Testis (tissue), 3 donors: ENCODE measurements around the gene TRPM3. TPM values are rescaled to one million over a fixed set of nuclear protein-coding genes. Genes with fewer than 3 reads are reported as not detected.

Experiments used
- DNase-seq: peaks from one replicate; pipeline ENCODE4 v3.0.0-alpha.2; 2019
- H3K27ac ChIP-seq, 2 donors: fragments of 200-600 bp; sonication (generic); one replicate each; pipeline ENCODE4 v1.5.1; 2019
- H3K27me3 ChIP-seq: fragments of 200-600 bp; sonication (generic); one replicate; pipeline ENCODE4 v1.5.1; 2019
- H3K36me3 ChIP-seq: fragments of 200-600 bp; sonication (generic); one replicate; pipeline ENCODE4 v1.5.1; 2017; ENCODE audit warnings: low read depth; ENCODE audit errors: missing control alignments
- H3K4me1 ChIP-seq: fragments of 200-600 bp; sonication (generic); one replicate; pipeline ENCODE4 v1.5.1; 2019
- H3K4me3 ChIP-seq, 2 donors: fragments of 200-600 bp; sonication (generic); one replicate each; pipeline ENCODE4 v1.5.1; 2017 to 2019
- H3K9me3 ChIP-seq: fragments of 200-600 bp; sonication (generic); one replicate; pipeline ENCODE4 v1.5.1; 2017
- POLR2A ChIP-seq: fragments of 450-650 bp; IDR thresholded peaks from one replicate; pipeline ENCODE4 v1.6.1; 2017; ENCODE audit warnings: antibody characterized with exemption, mild to moderate bottlenecking, moderate library complexity
- WGBS, 2 donors: methylation state at CpG; one replicate each; pipeline ENCODE4 v1.1.5; 2018; 5-methylcytosine and 5-hydroxymethylcytosine counted together
- intact Hi-C: fragments of 100-400 bp; cut with DNase I; formaldehyde crosslinking; loops from one replicate; pipeline ENCODE4 v1.15.1; 2023; ENCODE audit warnings: low total_unique reads
- polyA plus RNA-seq: library from polyadenylated mRNA; stranded (reverse); fragments of 350-450 nt; fragmentation: Illumina TruSeq; extraction: RNeasy Lipid Tissue Mini Kit (QIAGEN cat#74804); gene quantifications from one replicate; pipeline ENCODE4 v1.2.3, GENCODE V29; 2014; ENCODE audit warnings: low read depth, low replicate concordance; ENCODE audit not compliant: insufficient read depth
- total RNA-seq, 2 donors: library from RNA; depleted of rRNA; stranded (reverse); fragments of >200 nt; gene quantifications; one replicate each; pipeline ENCODE4 v1.2.3, GENCODE V29; 2016
- TF ChIP-seq, protein P1 (sequence below), 3 experiments: fragments of 450-650 bp in 2 of 3; fragments of 200-600 bp in 1 of 3; sonication (generic) in 1 of 3; IDR thresholded peaks; one replicate each; pipeline ENCODE4 v1.5.1; 2016 to 2019; ENCODE audit warnings: antibody characterized with exemption in 3 of 3, mild to moderate bottlenecking in 2 of 3, moderate library complexity in 1 of 3

TRPM3 gene
- total and polyA plus RNA-seq, 3 donors from 2014 or later, result 4.1 to 54.3 (median 43.9) TPM

GRCh38 chr9:70488793-70489105, 632.7 kb downstream of the TRPM3 start:
- TF ChIP-seq, protein P1, sequence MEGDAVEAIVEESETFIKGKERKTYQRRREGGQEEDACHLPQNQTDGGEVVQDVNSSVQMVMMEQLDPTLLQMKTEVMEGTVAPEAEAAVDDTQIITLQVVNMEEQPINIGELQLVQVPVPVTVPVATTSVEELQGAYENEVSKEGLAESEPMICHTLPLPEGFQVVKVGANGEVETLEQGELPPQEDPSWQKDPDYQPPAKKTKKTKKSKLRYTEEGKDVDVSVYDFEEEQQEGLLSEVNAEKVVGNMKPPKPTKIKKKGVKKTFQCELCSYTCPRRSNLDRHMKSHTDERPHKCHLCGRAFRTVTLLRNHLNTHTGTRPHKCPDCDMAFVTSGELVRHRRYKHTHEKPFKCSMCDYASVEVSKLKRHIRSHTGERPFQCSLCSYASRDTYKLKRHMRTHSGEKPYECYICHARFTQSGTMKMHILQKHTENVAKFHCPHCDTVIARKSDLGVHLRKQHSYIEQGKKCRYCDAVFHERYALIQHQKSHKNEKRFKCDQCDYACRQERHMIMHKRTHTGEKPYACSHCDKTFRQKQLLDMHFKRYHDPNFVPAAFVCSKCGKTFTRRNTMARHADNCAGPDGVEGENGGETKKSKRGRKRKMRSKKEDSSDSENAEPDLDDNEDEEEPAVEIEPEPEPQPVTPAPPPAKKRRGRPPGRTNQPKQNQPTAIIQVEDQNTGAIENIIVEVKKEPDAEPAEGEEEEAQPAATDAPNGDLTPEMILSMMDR (IDR thresholded peaks at IDR 0.05), result no peak
- TF ChIP-seq POLR2A, result no peak
- no peaks in the 10 kb centered on the region for H3K9me3 ChIP-seq
- peak; percentile 31 for DNase-seq
- no peaks in the 10 kb centered on the region for H3K27me3 ChIP-seq
- intact Hi-C loops, result loop anchor here (5.0 kb wide), 1 partner anchor 99 kb away; no protein-coding TSS in a partner anchor
- H3K27ac ChIP-seq, result peak overlapping the region; percentile 47 to 75
- WGBS, 2 donors, result 23 to 27% methylated on average over 3 of the region's 3 CpGs
- no peak overlapping the region for H3K4me3 ChIP-seq
- peaks cover 29% of the 10 kb centered on the region for H3K4me1 ChIP-seq
- no peaks in the 10 kb centered on the region for H3K36me3 ChIP-seq

DNA sequence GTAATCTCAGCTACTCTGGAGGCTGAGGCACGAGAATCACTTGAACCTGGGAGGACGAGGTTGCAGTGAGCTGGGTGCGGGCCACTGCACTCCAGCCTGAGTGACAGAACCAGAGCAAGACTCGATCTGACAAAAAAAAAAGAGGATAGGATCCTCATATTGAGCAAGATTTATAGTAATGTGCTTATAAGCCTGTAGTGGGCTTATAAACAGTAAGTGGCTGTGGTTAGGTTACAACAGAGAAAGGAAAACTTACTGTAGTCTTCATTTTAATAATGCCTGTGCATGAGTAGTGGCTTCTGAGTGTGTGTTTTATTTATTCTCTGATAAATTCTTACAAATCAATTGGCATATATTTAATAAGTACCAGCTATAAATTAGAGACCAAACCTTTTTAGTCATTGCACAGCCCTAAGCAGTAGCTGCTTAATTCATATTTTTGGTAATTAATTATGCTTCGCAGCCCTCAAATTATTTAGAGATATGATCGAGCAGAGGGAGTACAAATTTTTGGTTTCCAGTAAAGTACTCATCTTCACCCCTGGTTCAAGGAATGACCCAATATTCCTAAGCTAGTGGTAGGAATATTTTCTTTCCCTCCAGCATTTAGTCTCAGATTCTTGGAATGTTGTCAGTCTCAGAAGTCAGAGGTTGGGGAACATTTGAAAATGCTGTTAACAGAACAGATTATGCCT, 633.2 kb downstream of the TRPM3 start:
- Histone ChIP-seq H3K4me3 (no peak overlapping the region), H3K9me3 (no peaks in the 10 kb centered on the region), H3K27me3 (no peaks in the 10 kb centered on the region), H3K36me3 (no peaks in the 10 kb centered on the region), H3K4me1 (peaks cover 29% of the 10 kb centered on the region), H3K27ac (peak overlapping the region; percentile 47 to 75)
- WGBS, 2 donors, result 82 to 83% methylated on average over 6 of the region's 6 CpGs
- intact Hi-C loops, result loop anchor here (5.0 kb wide), 1 partner anchor 99 kb away; no protein-coding TSS in a partner anchor
- TF ChIP-seq, protein P1 (IDR thresholded peaks at IDR 0.05), result no peak
- no peak for TF ChIP-seq POLR2A
- no peak for DNase-seq

GRCh38 chr9:70486127-70486526, 635.3 kb downstream of the TRPM3 start:
- Histone ChIP-seq H3K27ac (peak overlapping the region in 1 of 2 donors; percentile 71), H3K36me3 (no peaks in the 10 kb centered on the region), H3K27me3 (no peaks in the 10 kb centered on the region), H3K4me3 (no peak overlapping the region), H3K4me1 (peaks cover 29% of the 10 kb centered on the region), H3K9me3 (no peaks in the 10 kb centered on the region)
- no peak for DNase-seq
- 70 to 83% methylated on average over 3 of the region's 3 CpGs for WGBS, 2 donors
- TF ChIP-seq, protein P1 (IDR thresholded peaks at IDR 0.05), result no peak
- TF ChIP-seq POLR2A, result no peak
- intact Hi-C loops, result loop anchor here (5.0 kb wide), 1 partner anchor 101 kb away; no protein-coding TSS in a partner anchor

DNA sequence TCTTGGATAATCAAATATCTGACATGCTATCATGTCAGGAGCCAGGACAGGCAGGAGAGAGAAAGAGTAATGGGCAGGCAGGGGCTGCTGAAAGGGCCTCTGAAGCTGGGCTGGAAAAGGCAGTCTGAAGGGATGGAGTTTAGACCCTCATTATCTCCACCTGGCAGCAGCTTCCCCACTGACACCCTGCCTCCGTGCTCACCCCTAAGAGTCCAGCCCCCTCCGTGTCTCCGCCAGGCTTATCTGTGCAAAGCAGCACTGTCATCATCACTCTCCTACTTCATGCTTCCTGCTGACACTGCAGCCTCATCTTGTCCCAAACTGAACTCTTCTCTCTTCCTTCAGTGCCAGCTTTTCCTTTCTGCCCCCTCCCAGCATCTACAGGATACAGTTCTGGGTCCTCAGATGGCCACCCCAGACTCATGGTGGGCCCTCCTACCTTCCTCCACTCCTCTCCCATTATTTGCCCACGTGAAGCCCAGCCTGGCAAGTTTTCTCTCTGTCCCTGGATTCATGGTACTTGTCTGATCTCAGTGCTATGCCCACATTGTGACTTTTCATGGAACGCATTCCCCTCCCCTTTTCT, 636.1 kb downstream of the TRPM3 start:
- Histone ChIP-seq H3K4me3 (no peak overlapping the region), H3K4me1 (peaks cover 37% of the 10 kb centered on the region), H3K36me3 (no peaks in the 10 kb centered on the region), H3K27me3 (no peaks in the 10 kb centered on the region), H3K27ac (peak overlapping the region in 1 of 2 donors; percentile 71), H3K9me3 (no peaks in the 10 kb centered on the region)
- 46 to 56% methylated on average over 5 of the region's 5 CpGs for WGBS, 2 donors
- DNase-seq, result peak; percentile 37
- intact Hi-C loops, result loop anchor here (5.0 kb wide), 1 partner anchor 102 kb away; no protein-coding TSS in a partner anchor
- no peak for TF ChIP-seq POLR2A
- TF ChIP-seq, protein P1 (IDR thresholded peaks at IDR 0.05), result no peak
